ENCODE results near the gene MRPL11. TPM values are rescaled to one million over a fixed set of nuclear protein-coding genes. Genes with fewer than 3 reads are reported as not detected.
"Not testable (repeated sequence)": the region's sequence is repeated elsewhere in the genome, so short reads cannot be mapped to it uniquely, and the experiment has no call there.

MRPL11 gene
- total RNA-seq, 1 donor from 2014 or later, result 54.8 TPM

- no peak for TF ChIP-seq CTCF (IDR thresholded peaks at IDR 0.05; ENCODE audit: insufficient read depth, low read length, poor library complexity, severe bottlenecking)
- H3K4me3 ChIP-seq (ENCODE audit: low read depth, low read length), result no peak overlapping the region
- no peaks in the 10 kb centered on the region for H3K36me3 ChIP-seq (ENCODE audit: control insufficient read depth, insufficient read depth, low read length)
- no peak for DNase-seq (ENCODE audit: low read depth)
- H3K27me3 ChIP-seq (ENCODE audit: control insufficient read depth, insufficient read depth, low read length), result no peaks in the 10 kb centered on the region
These were observed 26.3 kb upstream of the MRPL11 start for GRCh38 chr11:66464916-66465315.

- not testable (repeated sequence) for H3K4me3 ChIP-seq (ENCODE audit: low read depth, low read length); H3K27me3 ChIP-seq (ENCODE audit: control insufficient read depth, insufficient read depth, low read length); H3K36me3 ChIP-seq (ENCODE audit: control insufficient read depth, insufficient read depth, low read length); DNase-seq (ENCODE audit: low read depth)
These were observed 25.5 kb upstream of the MRPL11 start for GRCh38 chr11:66464116-66464515.

GRCh38 chr11:66462911-66463310, 24.3 kb upstream of the MRPL11 start:
- no peak for TF ChIP-seq CTCF (IDR thresholded peaks at IDR 0.05; ENCODE audit: insufficient read depth, low read length, poor library complexity, severe bottlenecking)
- H3K36me3 ChIP-seq (ENCODE audit: control insufficient read depth, insufficient read depth, low read length), result no peaks in the 10 kb centered on the region
- DNase-seq (ENCODE audit: low read depth), result no peak
- no peak overlapping the region for H3K4me3 ChIP-seq (ENCODE audit: low read depth, low read length)
- no peaks in the 10 kb centered on the region for H3K27me3 ChIP-seq (ENCODE audit: control insufficient read depth, insufficient read depth, low read length)

DNA sequence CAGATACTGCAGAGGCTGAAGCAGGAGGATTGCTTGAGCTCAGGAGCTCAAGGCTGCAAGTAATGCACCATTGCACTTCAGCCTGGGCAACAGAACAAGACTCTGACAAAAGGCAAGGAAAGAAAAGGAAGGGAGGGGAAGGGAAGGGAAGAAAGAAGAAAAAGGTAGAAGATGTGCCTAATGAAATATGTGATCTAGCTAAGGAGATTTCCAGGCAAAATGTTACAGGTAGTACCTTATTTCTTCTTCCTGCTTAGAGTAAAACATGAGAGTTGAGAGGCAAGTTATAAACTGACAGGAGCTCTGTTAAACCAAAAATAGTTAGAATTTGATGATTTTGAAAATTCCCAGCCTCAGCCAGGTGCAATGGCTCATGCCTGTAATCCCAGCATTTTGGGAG, 23.4 kb upstream of the MRPL11 start:
- no peak for DNase-seq (ENCODE audit: low read depth)
- H3K27me3 ChIP-seq (ENCODE audit: control insufficient read depth, insufficient read depth, low read length), result no peaks in the 10 kb centered on the region
- H3K4me3 ChIP-seq (ENCODE audit: low read depth, low read length), result no peak overlapping the region
- no peaks in the 10 kb centered on the region for H3K36me3 ChIP-seq (ENCODE audit: control insufficient read depth, insufficient read depth, low read length)
- no peak for TF ChIP-seq CTCF (IDR thresholded peaks at IDR 0.05; ENCODE audit: insufficient read depth, low read length, poor library complexity, severe bottlenecking)

DNA sequence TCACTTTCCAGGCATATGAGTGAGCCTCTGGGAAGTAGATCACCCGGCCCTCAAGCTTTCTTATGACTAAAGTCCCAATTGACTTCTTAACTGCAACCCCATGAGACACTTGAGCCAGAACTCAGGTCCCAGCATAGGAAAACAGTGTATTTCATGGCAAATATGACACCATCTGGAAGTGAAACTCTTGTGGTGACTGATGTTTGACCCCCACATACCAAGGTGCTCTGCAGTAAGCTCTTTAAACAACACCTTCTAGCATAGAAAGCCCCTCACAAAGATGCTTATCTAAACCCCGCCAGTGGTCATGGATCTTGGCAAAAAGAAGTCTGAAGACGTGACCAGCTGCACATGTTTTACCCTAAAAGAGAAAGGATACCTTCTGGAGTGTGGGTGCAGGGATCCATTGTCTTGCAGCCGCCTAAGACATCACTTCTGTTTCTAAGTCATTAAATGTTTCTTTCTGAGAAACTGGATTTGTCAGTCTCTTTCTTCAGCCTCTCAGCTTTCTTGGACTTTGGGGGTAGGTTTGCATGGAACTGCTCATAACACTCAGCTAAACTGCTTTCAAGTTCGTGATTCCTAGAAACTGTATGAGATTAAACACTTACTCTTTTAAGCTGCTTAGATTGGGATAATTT, 20.6 kb upstream of the MRPL11 start:
- DNase-seq (ENCODE audit: low read depth), result no peak
- Histone ChIP-seq H3K36me3 (ENCODE audit: control insufficient read depth, insufficient read depth, low read length) (no peaks in the 10 kb centered on the region), H3K27me3 (ENCODE audit: control insufficient read depth, insufficient read depth, low read length) (no peaks in the 10 kb centered on the region), H3K4me3 (ENCODE audit: low read depth, low read length) (no peak overlapping the region)
- TF ChIP-seq CTCF (IDR thresholded peaks at IDR 0.05; ENCODE audit: insufficient read depth, low read length, poor library complexity, severe bottlenecking), result no peak

- no peak for TF ChIP-seq CTCF (IDR thresholded peaks at IDR 0.05; ENCODE audit: insufficient read depth, low read length, poor library complexity, severe bottlenecking)
- no peaks in the 10 kb centered on the region for H3K36me3 ChIP-seq (ENCODE audit: control insufficient read depth, insufficient read depth, low read length)
These were observed 19.2 kb upstream of the MRPL11 start for GRCh38 chr11:66457826-66458225.

More at GRCh38 chr11:66457826-66458225, 19.2 kb upstream of the MRPL11 start:
- Histone ChIP-seq H3K4me3 (ENCODE audit: low read depth, low read length) (no peak overlapping the region), H3K27me3 (ENCODE audit: control insufficient read depth, insufficient read depth, low read length) (no peaks in the 10 kb centered on the region)
- no peak for DNase-seq (ENCODE audit: low read depth)
